Stimulated activated CD4-positive, alpha-beta T cell treated with anti-CD3 and anti-CD28 coated beads, Interleukin-1b, Interleukin-23, amount 100 ng/mL, for 4 hours (primary cell): Measurements from ENCODE around the gene PLXNA4.

Experiments
- DNase-seq, 2 donors: peaks; one replicate each; pipeline ENCODE4 v3.0.0-alpha.2; 2020; ENCODE audit warnings: low read depth in 2 of 2

PLXNA4 gene

DNA sequence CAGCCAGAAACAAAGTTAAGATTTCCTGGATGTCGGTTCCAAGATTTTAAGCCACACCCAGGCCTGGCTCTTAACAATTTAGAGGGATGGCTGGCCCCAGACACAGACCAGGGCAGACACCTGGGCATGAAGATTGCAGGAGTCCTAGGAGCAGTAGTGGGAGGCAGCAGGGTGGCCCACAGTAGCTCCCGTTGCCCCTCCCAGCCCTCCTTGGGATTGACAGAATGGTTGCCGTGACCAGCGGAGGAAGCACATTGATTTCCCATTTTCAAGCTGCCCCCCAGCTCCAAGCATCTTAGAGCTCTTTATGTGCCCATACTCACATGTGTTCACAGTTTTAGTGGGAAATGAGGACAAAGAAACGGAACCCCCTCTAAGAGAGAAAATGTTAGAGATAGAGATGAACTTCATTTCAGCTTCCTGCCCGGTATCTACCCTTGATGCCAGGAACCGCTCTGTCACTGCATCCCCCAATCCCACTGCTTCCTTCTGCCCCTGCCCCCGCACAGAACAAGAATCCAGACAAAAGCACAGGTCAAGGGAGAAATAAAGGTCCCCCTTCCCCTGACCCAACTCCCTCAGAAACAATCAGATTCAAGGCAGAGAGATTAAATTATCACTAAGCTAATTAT is 101.1 kb downstream of the PLXNA4 start:
- DNase-seq, result no peak

- no peak for DNase-seq
Measured at GRCh38 chr7:132472463-132473120, 103.7 kb downstream of the PLXNA4 start.

DNA sequence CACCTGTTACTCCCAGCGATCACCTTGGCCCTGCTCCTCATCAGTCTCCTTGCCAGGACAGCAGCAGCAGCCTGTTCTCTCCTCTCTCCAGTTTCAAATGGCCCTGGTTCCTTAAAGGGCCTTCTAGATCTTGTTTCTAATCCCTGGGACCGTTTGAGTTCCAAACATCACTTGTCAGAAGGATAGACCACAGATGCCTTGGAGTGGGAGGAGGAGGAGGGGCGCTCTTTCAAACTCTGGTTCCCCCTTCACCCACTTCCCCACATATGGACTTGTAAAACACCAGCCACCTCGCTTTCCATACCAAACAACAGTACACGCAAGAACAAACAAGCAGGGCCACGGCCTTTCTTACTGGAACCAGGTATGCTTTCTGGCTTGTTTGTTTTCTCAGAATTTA is 104.8 kb downstream of the PLXNA4 start:
- no peak for DNase-seq

DNA sequence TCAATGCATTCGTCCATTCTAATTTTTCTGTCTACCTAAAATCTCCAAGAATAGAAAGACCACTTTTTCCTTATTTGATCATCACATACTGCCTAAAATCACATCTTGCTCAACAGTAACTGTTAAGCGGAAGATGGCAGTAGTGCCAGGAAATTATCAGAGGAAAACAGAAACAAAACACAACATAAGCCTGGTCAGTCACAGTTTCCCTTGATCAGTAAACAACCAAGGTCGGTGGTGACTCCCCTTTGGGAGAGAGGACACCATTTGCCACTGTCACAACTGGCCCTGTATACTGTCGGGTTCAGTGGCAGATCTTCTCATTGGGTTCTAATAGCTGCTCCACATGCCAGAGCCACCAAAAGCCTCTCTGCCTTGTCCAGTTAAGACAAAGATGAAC is 106.6 kb downstream of the PLXNA4 start:
- DNase-seq, result no peak

- no peak for DNase-seq
Measured at GRCh38 chr7:132469264-132469663, 107.0 kb downstream of the PLXNA4 start.

- no peak for DNase-seq
Measured at GRCh38 chr7:132466367-132466766, 109.9 kb downstream of the PLXNA4 start.

- no peak for DNase-seq
Measured at GRCh38 chr7:132465516-132465915, 110.8 kb downstream of the PLXNA4 start.

DNA sequence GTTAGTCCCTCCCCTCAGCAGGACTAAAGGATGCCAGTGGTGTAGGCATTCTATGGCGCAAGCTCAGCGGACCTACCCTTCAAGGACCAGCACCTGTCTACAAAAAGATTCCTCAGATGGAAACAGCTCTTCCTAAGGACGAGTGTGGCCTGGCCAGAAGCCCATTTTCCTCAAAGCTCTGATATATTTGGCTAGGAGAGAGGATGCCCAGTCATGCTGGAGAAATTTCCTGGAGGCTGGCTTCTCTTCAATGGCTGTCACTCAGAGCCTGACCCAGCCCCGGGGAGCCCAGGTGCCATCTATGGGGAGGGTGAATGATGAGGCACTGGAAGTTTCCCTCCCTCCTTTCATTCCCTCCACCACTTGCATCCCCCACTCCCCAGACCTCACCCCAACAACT is 111.5 kb downstream of the PLXNA4 start:
- no peak for DNase-seq

- DNase-seq, result no peak
Measured at GRCh38 chr7:132463922-132464321, 112.3 kb downstream of the PLXNA4 start.

DNA sequence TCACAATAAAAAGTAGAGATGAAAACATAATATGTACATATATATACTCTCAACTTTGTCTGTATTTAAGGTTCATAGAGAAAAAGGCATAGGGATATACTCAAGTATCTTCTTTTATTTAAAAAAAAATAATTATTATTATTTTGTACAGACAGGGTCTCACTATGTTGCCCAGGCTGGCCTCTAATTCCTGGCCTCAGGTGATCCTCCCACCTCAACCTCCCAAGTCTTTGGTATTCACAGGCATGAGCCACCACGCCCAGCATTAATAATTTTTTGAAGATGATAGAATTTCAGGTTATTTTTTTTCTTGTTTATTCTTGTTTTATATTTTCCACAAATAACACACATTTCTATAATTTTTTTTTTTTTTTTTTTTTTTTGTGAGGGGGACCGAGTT is 113.8 kb downstream of the PLXNA4 start:
- DNase-seq, result no peak

DNA sequence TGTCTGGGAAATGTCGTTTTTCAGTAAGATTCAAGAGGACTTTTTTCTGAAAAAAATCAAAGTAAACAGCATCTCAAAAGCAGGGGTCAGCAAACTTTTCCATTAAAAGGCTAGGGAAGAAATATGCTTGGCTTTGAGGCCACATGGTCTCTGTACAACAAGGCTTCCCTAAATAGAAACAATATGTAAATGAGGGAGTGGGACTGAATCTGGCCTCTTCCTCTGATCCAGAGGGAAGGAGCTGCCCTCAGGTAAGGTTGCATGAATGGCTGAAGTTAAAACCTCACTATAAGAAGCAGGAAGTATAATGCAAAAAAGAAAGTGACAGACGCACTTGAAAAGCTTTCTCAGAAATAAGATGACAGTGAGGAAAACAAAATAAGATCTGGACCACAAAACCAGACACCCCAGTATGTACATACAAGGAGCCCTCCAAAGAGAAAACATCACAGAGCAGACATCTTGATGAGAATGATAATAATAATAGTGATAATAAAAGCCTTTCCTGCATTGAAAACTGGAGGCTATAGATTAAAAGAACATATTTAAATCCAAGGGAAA is 115.2 kb downstream of the PLXNA4 start:
- DNase-seq, result no peak

- no peak for DNase-seq
Measured at GRCh38 chr7:132458729-132459128, 117.5 kb downstream of the PLXNA4 start.

- no peak for DNase-seq
Measured at GRCh38 chr7:132457658-132458057, 118.6 kb downstream of the PLXNA4 start.

- no peak for DNase-seq
Measured at GRCh38 chr7:132456418-132456817, 119.9 kb downstream of the PLXNA4 start.

DNA sequence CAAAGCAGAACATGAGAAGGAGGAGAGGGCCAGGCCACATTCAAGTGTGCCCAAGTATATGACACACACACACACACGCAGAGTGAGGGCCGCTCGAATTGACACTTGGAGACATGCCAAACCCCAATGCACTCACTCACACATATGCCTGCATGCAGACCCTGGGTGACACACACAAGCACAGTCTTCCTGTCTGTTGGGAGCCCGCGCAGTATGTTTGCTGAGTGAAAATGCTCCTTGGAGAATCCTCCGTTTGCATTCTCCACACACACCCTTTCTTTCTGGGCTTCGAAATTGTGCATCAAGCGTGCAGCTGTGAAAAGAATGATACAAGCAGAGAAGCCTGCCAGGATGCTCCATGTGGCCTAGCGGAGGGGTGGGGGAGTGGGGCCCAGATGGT is 120.9 kb downstream of the PLXNA4 start:
- no peak for DNase-seq

DNA sequence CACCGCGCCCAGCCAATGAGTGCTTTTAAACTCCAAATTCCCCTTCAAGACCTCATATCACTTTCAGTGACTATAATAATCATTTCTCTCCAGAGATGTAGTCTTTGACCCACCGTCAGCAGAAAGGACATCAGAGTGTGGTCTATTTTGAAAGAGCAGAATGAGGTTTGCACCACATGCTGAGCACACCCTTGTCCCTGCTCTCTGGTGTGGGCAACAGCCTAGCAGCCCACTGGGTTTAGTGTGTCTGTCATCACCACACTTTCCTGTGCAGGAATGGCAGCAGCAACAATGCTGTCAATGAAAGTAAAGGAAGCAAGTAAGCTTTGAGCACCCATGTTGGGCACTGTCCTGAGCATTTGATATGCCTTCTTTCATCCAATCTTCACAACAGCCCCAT is 122.4 kb downstream of the PLXNA4 start:
- no peak for DNase-seq

DNA sequence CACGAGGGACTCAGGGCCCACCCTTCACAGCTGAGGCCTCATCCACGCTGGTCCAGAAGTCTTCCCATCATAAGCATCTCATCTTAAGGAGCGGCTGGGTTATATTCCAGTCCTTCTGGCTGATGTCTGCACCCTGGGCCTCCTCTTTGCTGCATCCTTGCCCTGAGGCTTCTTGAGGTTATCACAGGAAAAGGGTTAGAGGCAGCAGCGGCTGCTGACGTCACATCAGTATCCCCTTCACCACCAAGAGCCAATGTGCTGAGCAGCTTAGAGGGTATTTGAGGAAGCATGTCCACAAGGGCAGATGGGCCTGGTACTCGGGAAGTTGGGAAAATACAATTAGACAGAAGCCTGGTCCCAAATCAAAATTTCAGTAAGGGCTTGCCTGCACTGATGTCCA is 125.1 kb downstream of the PLXNA4 start:
- DNase-seq, result no peak

DNA sequence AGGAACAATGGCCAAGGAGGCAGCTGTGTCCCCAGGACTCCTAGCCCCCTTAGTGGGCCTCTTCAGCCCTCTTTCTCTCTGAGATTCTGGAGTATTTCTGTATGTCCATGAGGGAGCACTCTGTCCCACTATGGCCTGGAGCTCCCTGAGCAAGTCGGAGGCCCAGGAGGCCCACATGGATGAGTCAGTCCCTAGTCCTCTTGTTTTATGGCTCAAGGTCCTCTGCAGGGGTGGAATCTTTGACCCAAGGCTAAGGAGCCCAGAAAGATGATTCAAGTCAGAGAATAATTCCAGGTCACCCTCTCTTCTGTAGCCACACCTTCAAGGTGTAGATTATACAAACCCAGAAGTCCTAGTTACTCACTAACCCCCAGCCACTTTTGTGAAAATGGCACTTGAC is 125.6 kb downstream of the PLXNA4 start:
- no peak for DNase-seq

- DNase-seq, result no peak
Measured at GRCh38 chr7:132450188-132450587, 126.1 kb downstream of the PLXNA4 start.

DNA sequence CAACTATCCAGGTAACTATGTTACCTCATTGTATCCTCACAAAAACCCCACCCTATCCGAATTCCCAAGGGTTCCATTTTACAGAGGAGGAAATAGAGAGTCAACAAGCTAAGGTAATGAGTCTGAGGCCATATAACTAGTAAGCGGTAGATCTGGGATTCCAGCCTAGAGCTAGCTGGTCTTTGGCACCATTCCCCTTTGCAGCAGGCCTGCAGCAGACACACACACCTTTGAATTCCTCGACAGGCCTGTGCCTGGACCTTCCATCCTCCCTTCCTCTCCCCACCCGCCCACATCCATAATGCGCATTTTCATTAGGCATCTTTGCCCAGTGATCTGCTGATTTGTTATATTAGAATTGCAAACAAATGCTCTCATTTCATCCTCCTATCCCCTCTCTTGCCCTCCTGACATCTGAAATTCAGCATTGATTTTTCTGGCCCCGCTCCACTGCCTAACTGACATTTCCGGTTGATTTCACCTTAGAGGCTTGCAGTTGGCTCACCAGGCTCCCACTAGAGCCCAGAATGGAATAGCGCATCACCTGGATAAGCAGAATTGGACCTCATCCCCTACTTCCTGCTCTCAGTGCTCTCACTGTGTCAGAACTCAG is 129.5 kb downstream of the PLXNA4 start:
- DNase-seq, result no peak

DNA sequence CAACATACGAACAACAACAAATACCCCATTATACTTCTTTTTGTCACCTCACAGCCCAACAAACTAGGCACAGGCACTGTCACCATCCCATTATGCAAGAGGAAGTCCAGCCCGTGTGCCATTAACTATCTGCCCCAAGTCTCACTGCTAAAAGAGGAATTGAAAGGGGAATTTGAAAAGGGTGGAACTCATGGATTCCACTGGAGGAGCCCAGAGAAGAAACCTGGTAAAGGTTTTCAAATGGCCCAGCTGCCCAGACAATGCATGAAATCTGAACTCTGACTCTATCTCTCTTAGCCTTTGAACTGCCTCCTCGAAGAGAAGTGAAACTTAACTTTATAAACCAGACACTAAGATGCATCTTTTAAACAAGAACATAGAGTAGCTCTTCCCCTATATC is 130.0 kb downstream of the PLXNA4 start:
- DNase-seq, result no peak

GRCh38 chr7:132443761-132444520 is 132.3 kb downstream of the PLXNA4 start:
- no peak for DNase-seq
